GM18858 (cell line): ENCODE results near the gene TMEM243.
A peak's percentile ranks its signal among the peaks of the same experiment; 100 is the strongest.
"Not testable (repeated sequence)": the region's sequence is repeated elsewhere in the genome, so short reads cannot be mapped to it uniquely, and the experiment has no call there.

ENCODE experiments used
- ATAC-seq: cut with Tn5 transposase; IDR thresholded peaks from one replicate; pipeline ENCODE4 v1.9.1; 2021; ENCODE audit not compliant: unreplicated experiment

Gene TMEM243

GRCh38 chr7:87219545-87220025 lies at the start of gene TMEM243:
Gene TMEM243 (minus strand): TSS chr7:87219732. CDS start chr7:87219503, 229 bp downstream.
- ATAC-seq, result peak; percentile 33

- ATAC-seq, result peak; percentile 91
These were observed 47.8 kb upstream of the TMEM243 start for GRCh38 chr7:87267239-87267900.

DNA sequence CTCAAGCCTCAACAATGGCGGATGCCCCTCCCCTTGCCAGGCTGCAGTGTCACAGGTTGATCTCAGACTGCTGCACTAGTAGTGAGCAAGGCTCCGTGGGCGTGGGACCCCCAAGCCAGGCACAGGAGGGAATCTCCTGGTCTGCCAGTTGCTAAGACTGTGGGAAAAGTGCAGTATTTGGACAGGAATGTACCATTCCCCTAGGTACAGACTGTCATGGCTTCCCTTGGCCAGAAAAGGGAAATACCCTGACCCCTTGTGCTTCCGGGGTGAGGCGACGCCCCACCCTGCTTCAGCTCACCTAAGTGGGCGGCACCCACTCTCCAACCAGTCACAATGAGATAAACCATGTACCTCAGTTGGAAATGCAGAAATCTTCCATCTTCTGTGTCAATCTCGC lies 44.0 kb upstream of the TMEM243 start:
- no peak for ATAC-seq

GRCh38 chr7:87253589-87254087 lies 34.1 kb upstream of the TMEM243 start:
- no peak for ATAC-seq

DNA sequence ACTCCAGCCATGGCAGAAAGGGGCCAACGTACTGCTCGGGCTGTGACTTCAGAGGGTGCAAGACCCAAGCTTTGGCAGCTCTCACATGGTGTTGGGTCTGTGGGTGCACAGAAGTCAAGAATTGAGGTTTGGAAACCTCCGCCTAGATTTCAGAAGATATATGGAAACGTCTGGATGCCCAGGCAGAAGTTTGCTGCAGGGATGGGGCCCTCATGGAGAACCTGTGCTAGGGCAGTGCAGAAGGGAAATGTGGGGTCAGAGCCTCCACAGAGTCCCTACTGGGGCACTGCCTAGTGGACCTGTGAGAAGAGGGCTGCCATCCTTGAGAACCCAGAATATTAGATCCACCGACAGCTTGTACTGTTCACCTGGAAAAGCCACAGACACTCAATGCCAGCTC lies 26.1 kb upstream of the TMEM243 start:
- not testable (repeated sequence) for ATAC-seq

GRCh38 chr7:87238464-87239051 lies 19.0 kb upstream of the TMEM243 start:
- ATAC-seq, result not testable (repeated sequence)

DNA sequence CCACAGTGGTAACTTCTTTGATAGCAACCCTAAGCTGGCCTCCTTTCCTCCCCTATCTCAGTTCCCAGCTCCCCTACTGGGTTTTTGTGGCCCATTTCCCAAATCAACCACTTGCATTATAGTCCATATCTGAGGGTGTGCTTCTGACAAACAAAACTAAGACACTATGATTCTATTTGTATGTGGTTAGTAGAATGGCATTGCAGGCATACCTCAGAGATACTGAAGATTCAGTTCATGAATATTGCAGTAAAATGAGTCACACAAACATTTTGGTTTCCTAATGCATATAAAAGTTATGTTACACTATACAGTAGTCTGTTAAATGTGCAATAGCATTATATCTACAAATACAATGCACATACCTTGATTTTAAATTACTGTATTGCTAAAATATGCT lies 15.4 kb upstream of the TMEM243 start:
- ATAC-seq, result no peak

GRCh38 chr7:87231711-87232110 lies 12.2 kb upstream of the TMEM243 start:
- no peak for ATAC-seq

- ATAC-seq, result no peak
These were observed 11.7 kb upstream of the TMEM243 start for GRCh38 chr7:87231258-87231657.

- ATAC-seq, result no peak
These were observed 7.0 kb upstream of the TMEM243 start for GRCh38 chr7:87226495-87226894.

- no peak for ATAC-seq
These were observed 6.2 kb upstream of the TMEM243 start for GRCh38 chr7:87225696-87226095.

- no peak for ATAC-seq
These were observed 4.1 kb upstream of the TMEM243 start for GRCh38 chr7:87223666-87224065.

DNA sequence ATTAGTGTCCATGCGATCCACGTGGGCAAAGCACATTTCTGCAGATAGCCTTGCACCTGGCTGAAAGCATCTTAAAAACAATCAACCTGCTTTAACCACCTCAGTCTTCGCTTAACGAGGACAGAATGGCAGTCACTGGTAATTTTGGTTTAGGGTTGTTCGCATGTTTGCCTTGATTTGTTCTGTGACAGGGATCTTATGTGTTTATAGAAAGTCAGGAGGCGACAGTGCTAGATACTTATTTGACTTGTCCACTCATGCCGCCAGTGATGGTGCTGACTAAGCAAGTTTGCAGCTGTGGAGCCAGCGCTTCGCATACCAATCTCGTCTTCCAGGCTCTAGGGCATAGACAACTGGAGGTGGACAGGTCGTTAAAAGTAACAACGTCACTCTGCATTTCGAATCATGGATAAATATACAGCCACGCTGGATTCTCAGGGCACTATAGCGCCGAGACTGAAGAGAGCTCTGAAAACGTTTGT lies 1.2 kb upstream of the TMEM243 start:
- ATAC-seq, result no peak

DNA sequence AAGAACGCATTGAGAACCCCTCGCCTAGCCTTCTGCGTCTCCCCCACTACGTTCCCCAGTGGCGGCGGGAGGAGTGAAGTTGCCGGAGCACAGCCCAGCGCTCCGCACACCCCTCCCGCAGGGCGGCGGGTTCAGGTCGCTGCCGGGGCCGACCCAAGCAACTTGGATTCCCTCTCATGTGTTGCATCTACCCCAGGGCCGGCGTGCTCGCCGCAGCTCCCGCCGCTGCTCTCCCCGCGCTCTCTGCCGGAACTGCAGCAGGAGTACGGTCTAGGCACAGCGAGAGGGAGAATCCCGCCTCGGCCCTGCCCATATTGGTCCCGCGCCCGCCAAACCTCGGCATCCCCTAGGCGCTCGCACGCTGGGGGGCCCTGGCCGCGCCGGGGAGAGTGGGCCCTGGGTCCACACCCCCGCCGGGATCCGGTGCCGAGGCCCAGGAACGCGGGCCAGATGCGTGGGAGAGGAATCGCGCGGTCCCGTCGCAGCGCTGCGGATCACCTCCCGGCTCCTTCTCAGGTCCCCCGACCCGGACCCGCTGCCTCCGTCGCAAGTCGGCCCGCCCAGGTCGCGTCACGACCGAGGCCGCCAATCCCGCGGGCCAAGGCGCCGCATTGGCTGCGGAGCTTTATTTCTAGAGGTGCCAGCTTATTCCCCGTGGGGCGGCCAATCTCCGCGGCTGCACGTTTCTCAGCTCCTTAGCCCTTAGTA lies 648 bp upstream of the TMEM243 start:
- peak; percentile 20 for ATAC-seq

DNA sequence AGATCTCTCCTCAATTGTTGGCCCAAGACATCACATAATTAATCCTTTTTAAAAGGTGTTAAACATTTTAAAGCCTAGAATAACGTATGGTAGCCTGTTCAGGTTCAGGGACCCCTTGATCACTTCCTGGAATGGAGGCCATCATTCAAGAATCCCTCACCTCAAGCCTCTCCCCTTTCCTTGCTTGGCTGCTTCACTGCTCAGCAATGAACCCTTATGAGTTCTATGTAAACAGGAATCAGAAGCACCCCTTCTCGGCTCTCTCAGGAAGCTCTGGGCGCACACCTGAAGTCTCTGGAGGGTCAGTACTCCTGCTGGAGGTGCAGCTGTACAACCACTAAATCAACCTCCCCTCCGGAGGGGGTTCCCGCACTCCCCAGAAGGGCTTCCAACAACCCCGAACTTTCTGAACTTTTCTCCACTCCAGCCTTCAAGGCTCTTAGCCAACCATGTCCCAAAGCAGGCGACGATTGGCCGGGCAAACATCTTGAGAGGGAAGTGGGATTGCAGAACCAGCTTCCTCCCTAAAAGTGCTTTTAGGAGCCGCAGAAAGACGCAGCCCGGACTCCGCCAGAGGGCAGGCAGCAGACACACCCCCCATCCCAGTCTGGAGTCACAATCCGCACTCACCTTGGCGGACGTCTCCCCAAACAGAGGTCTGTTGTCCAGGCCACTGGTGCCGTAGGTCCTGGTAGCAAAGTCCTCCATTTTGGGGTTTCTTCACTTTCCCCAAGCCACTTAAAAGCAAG lies 562 bp downstream of the TMEM243 start:
- no peak for ATAC-seq

DNA sequence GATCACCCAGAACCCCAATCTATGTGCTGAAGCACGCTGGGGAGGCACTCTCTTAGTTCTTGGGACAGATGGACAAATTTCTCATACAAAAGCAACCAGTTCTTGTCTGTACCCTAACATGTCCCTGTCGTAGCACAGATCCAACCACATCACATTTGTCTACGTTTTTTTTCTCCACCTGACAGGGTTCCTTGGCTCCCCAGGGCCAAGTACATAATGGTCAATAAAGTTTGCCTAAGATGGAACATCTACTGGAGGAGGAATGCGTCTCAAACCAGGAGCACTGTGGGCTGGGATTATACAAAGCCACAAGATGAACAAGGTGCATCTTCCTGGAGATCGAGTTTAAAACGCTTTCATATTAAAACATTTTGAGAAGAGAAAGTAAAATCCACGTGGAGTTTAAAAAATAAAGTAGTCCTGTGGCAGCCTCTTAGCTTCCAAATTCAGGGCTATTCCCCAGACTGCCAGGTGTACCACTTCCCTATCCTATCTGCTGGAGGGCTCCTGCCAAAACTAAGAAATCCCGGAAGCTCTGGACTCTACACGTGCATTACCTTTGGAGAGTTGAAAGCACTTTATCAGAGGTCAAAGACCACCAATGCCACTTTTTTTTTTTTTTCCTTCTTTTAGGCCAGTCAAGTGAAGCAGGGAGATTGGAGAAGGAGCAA lies 1.4 kb downstream of the TMEM243 start:
- no peak for ATAC-seq

DNA sequence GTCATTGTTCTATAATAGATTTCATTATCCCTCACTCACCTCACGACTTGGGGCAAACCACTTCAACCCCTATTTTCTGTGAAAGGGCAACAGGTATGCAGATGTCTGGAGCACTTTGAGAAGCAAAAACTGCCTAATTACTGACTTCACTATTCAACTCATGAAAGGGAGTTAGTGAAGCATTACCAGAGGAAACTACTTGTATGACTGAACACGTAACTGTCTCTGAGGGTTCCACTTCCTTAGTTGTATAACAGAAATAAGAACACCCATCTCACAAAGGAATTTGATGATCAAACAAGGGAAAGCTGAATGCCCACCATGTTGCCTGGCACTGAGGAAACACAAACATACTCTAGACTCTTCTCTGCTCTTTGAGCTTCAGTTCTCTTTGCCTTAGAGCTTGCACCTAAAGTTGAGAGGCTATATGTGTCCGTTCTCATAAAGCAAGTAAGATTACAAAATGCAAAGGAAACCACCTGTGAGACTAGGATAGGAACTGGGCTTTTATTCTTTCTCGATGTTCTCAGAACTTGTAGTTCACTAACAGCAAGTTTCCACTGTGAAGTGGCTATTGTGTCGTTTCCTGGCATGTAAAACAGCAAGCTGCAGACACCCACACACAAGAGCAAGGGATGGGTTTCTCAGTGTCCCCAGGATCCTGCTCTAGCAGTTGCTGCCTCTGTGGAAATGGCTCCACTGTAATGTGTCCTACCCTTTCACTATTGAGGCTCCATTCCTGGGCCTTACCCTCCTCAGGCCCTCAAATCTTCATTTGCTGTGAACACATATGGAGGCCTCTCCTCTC lies 2.6 kb downstream of the TMEM243 start:
- peak; percentile 57 for ATAC-seq

DNA sequence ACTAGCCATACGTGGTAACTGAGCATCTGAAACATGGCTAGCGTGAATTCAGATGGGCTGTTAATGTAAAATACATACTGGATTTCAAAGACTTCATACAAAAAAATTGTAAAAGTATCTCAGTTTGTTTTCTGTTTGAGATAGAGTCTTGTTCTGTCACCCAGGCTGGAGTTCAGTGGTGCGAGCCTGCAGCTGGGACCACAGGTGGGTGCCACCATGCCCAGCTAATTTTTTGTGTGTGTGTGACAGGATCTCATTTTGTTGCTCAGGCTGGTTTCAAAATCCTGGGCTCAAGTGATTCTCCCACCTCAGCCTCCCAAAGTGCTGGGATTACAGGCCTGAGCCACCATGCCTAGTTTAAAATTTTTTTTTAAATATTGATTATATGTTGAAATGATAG lies 4.5 kb downstream of the TMEM243 start:
- ATAC-seq, result no peak

GRCh38 chr7:87213811-87214210 lies 5.7 kb downstream of the TMEM243 start:
- no peak for ATAC-seq

DNA sequence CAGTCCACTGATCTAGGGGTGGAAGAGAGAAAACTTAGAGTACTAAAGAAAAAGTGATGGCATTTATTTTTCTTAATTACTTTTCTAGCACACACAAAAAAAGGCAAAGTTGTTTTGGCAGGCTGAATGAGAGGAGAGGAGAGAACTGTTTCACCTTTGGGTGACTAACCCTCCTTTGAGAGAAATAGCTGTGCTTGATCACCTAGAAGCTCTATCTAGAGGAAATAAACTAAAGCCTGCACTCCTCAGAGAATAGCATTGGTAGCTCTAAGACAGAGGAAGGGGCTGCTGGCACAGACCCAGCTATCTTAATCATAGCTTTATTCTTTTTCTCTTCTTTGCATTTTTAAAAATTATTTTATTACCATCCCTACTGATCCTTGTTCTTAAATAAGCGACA lies 6.3 kb downstream of the TMEM243 start:
- no peak for ATAC-seq
